8988T (cell line): ENCODE data around the gene PRSS8.
"Not testable (repeated sequence)": the region's sequence is repeated elsewhere in the genome, so short reads cannot be mapped to it uniquely, and the experiment has no call there.

Experiments
- DNase-seq: peaks from one replicate; pipeline ENCODE4 v3.0.0; 2011

PRSS8 gene

DNA sequence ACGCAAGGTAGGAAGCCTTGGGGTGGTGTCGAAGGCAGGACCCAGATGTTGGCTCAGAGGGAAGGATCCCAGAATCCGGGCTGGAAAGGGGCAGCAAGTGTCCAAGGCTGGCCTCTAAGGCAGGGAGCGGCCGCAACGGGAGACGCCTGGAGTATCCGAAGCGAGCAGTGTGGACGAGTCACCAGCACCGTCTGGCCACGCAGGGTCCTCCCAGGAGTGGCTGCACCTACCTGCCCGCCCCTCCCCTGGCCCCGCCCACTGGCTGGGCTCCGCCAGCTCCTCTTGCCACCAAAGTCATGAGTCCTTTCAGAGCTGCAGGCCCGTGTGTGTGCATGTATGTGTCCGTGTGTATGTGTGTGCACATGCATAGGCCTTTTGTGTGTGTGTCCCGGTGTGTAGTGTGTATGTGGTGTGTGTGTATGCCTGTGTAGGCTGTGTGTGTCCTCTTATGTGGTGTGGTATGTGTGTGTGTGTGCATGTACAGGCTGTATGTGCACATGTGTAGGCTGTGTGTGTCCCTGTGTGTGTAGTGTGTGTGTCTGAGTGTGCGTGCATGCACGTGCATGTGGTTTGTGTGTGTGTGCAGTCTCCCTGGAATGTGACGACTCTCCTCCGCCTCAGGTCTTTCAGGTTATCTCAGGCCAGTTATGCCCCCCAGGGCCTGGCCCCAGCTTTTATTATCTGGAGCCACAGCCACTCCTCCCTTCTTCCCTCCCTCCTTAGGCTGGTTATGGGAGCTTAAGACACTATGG lies at the start of gene PRSS8:
TSS of gene PRSS8 (minus strand) at position 193 of the 752 bp plus-strand sequence. CDS start 229 bp downstream, outside the sequence.
- no peak for DNase-seq

- no peak for DNase-seq
These were observed 49.4 kb upstream of the PRSS8 start for GRCh38 chr16:31184888-31185287.

DNA sequence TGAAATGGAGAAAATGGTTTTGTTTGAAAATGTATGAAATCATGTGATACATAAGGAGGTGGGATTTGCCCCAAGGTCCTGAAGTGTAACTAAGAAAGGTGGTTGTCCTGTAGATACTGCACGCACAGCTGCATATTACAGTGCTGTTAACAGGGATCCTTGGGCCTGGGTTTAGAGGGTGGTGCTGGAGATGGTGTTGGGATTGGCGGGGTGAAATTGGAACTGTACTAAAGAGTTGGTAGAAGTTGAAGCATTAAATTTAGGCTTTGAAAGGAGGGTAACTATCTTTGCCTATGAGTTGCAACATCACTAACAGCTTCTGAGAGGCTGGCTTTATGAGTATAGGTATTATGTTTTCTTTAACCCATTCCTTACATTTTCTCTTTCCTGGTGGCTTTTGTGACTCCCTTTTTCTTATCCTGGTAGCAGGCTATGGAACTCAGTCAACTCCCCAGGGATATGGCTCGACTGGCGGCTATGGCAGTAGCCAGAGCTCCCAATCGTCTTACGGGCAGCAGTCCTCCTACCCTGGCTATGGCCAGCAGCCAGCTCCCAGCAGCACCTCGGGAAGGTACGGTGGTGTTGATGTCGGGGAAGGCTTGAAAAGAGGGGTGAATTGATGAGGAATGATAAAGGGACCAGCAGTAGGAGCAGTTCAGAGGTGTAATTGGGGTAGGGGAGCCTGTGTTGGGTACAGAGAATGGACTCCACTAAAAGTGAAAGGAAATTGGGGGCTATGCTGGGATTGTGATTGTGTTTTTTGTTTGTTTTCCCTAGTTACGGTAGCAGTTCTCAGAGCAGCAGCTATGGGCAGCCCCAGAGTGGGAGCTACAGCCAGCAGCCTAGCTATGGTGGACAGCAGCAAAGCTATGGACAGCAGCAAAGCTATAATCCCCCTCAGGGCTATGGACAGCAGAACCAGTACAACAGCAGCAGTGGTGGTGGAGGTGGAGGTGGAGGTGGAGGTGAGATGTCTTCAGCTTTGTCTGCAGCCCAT lies 48.2 kb upstream of the PRSS8 start:
- DNase-seq, result no peak

- no peak for DNase-seq
These were observed 46.9 kb upstream of the PRSS8 start for GRCh38 chr16:31182391-31182790.

GRCh38 chr16:31181102-31181830 lies 45.7 kb upstream of the PRSS8 start:
- DNase-seq, result no peak

- DNase-seq, result peak; percentile 81
These were observed 44.4 kb upstream of the PRSS8 start, which contains the start of gene FUS for GRCh38 chr16:31179747-31180459. Gene FUS (plus strand): TSS chr16:31180139. CDS start chr16:31180215, 76 bp downstream.

DNA sequence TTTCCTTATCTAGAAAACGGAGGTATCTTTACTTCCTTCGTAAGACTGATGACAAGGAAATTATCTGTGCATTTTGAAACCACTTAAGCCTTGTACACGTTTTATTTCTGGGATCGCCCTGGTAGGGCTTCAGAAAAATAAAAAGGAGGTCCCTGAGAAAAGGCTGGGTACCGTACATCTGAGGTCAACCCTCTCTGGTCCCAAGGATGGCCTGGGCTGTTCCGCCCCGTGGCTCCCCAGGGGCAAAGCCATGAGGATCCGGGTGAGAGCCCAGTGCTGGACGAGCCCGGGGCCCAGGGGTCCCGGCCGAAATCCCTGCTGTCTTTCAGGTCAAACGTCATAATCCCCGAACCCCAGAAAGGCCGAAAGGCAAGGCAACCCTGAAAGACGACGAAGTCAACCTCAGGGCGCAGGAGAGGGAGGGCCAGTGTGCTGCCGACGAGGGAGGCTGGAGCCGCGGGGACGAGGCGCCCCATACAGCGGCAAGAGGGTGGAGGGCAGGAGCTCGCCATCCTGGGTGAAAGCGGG lies 43.8 kb upstream of the PRSS8 start:
- no peak for DNase-seq

GRCh38 chr16:31177136-31177535 lies 41.6 kb upstream of the PRSS8 start:
- DNase-seq, result no peak

DNA sequence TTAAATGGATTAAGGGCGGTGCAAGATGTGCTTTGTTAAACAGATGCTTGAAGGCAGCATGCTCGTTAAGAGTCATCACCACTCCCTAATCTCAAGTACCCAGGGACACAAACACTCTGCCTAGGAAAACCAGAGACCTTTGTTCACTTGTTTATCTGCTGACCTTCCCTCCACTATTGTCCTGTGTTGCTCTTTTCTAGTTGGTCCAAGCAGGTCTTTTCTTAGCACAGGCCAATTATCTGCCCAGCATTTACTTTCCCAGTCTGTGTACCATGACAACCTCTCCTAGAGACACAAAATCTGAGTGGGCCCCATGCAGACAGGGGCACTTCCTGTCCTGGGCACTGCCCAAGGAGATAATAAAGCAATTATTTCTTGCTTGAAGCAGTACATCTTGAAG lies 34.5 kb upstream of the PRSS8 start:
- not testable (repeated sequence) for DNase-seq

- DNase-seq, result no peak
These were observed 33.3 kb upstream of the PRSS8 start for GRCh38 chr16:31168848-31169247.

DNA sequence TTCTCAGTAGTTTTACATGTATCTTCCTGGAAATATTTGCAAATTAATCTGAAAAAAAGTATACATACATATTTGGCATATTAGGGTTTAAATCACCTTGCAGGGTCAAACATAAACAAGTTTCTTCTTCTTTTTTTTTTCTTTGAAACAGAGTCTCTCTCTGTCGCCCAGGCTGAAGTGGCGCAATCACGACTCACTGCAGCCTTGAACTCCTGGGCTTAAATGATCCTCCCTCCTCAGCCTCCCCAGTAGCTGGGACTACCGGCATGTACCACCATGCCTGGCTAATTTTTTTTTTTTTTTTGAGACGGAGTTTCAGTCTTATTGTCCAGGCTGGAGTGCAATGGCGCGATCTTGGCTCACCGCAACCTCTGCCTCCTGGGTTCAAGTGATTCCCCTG lies 31.8 kb upstream of the PRSS8 start:
- no peak for DNase-seq

DNA sequence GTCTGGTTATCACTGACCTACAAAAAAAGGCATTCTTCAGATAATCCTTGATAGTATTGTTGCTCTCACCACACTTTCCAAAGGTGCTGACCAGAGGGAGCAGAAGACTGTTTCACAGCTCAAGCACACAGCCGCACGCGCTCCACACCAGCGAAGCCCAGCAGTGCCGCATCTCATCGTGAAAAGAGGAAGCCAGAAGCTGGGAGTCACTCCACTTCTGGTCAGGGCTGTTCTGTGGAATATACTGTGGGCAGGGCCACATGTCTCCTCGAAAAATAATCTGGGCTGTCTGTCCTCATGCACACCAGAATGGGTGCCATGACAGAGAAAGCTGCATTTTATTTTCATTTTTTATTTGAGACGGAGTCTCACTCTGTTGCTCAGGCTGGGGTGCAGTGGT lies 21.6 kb upstream of the PRSS8 start:
- DNase-seq, result no peak

- not testable (repeated sequence) for DNase-seq
These were observed 15.4 kb upstream of the PRSS8 start for GRCh38 chr16:31150976-31151375.

DNA sequence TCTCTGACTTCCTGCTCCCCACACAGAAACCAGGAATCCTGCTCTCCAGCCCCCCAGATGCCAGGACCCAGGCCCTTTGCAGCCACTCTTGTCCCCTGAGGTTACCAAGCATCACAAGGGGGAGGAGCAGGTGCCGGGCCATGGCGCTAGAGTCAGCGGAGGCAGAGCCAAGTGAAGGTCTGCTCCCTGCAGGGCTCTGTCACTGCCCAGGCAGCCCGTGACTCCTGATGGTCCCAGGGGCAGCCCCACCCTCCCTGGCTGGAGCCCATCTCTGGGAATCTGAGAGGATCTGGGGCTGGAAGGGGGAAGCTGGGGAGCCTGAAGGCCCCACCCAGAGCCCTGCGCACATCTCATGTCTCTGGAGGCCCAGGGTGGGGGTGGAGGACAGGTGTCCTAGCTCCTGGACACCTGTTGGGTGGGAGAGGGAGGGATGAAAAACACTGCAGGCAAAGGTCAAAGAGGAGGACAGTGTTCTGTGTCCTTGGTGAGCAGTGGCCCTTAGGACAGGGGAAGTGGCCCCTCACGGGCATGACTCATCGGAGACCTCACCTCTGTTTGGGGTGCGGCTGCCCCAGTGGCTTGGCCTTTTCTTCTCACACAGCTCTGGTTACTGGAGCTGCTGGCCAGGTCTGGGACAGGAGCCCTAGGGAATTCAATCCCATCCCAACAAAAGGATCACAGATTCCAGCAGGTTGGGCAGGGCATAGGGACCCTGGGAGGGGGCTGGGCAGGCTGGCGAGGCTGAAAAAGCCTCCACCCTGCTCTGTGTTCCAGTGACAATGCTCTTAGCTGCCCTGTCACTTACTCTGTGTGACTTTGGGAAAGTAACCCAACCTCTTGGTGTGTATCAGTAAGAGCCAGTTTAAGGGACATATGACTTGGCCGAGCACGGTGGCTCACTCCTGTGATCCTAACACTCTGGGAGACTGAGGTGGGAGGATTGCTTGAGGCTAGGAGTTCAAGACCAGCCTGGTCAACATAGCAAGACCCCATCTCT lies 14.7 kb upstream of the PRSS8 start, which contains the start of gene PRSS36:
TSS of gene PRSS36 (minus strand) at position 173 of the 997 bp plus-strand sequence. CDS start at position 142, 31 bp downstream.
- DNase-seq, result no peak

GRCh38 chr16:31149332-31149731 lies 13.8 kb upstream of the PRSS8 start:
- DNase-seq, result no peak

DNA sequence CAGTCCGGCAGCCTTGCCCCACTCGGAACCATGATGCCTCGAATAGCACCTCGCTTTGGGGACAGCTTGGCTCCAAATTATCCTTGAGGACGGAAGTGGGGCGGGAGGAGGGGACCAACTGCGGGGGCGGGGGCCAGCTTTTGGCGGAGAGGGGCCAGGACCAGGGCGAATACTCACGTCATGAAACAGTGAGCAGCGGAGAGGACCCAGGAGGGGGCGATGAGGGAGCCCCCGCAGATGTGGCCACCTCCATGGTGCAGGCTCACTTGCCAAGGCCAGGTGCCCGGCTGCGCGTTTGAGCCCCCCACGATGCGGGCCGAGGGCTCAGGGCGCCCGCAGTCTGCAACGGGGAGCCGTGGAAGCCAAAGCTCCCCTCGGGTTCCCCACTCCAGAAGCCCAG lies 13.4 kb upstream of the PRSS8 start:
- DNase-seq, result no peak

- DNase-seq, result no peak
These were observed 12.8 kb upstream of the PRSS8 start for GRCh38 chr16:31148281-31148728.

DNA sequence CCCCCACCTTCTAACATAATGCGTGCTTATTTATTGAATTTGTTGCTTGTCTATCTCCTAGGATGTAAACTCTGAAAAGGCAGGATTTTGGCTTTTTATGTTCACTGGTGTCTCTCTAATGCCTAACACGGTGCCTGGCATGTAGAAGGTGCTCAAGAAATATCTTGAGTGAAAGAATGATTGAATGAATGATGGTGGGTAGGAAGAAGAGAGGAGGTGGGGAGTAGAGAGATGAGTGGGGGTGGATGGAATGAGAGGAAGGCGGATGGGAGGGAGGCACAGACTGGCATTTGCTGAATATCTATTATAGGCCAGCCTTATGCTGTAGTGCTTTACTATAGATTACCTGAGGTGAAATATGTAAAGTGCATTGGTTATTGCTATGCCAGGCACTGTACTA lies 12.0 kb upstream of the PRSS8 start:
- DNase-seq, result no peak

- DNase-seq, result no peak
These were observed 10.0 kb upstream of the PRSS8 start for GRCh38 chr16:31145398-31145990.

- not testable (repeated sequence) for DNase-seq
These were observed 8.9 kb upstream of the PRSS8 start for GRCh38 chr16:31144418-31144817.
